HepG2 (cell line): ENCODE results near the gene FKBP10. TPM values are rescaled to one million over a fixed set of nuclear protein-coding genes. Genes with fewer than 3 reads are reported as not detected.

Source experiments
- ARID2 ChIP-seq: sonication (generic); formaldehyde crosslinking; IDR thresholded peaks from 2 replicates; pipeline ENCODE4 v1.8.1; 2022; ENCODE audit warnings: mild to moderate bottlenecking, missing genetic modification reagents, borderline replicate concordance
- ATRX ChIP-seq: sonication (generic); formaldehyde crosslinking; IDR thresholded peaks from 2 replicates; pipeline ENCODE4 v1.4.0; 2020; ENCODE audit warnings: missing genetic modification reagents, borderline replicate concordance
- CREB1 ChIP-seq, 2 experiments: fragments of 450-650 bp in 1 of 2; IDR thresholded peaks; 2 replicates each; pipeline ENCODE4 v1.6.1; 2016 to 2017; ENCODE audit warnings: control low read depth in 1 of 2, mild to moderate bottlenecking in 1 of 2, missing compliant biosample characterization in 1 of 2, missing genetic modification characterization in 1 of 2
- DMTF1 ChIP-seq: sonication (generic); formaldehyde crosslinking; IDR thresholded peaks from 2 replicates; pipeline ENCODE4 v1.4.0; 2020; ENCODE audit warnings: mild to moderate bottlenecking, missing genetic modification reagents
- ELK4 ChIP-seq: sonication (generic); formaldehyde crosslinking; IDR thresholded peaks from 2 replicates; pipeline ENCODE4 v1.9.0; 2021; ENCODE audit warnings: missing genetic modification reagents, borderline replicate concordance
- FOXO1 ChIP-seq: sonication (generic); formaldehyde crosslinking; IDR thresholded peaks from 2 replicates; pipeline ENCODE4 v1.4.0; 2020; ENCODE audit warnings: missing genetic modification reagents
- FOXO4 ChIP-seq: sonication (generic); formaldehyde crosslinking; conservative IDR thresholded peaks from 2 replicates; pipeline ENCODE4 v1.8.1; 2023; ENCODE audit warnings: missing genetic modification reagents
- FUBP1 ChIP-seq: sonication (generic); formaldehyde crosslinking; IDR thresholded peaks from 2 replicates; pipeline ENCODE4 v1.5.1; 2020; ENCODE audit warnings: missing genetic modification reagents, mild to moderate bottlenecking, borderline replicate concordance
- HOXD1 ChIP-seq: sonication (generic); formaldehyde crosslinking; IDR thresholded peaks from 2 replicates; pipeline ENCODE4 v1.5.0; 2020; ENCODE audit warnings: missing genetic modification reagents
- IRX3 ChIP-seq: sonication (generic); formaldehyde crosslinking; IDR thresholded peaks from 2 replicates; pipeline ENCODE4 v1.8.1; 2023; ENCODE audit warnings: mild to moderate bottlenecking, low read depth, missing genetic modification reagents, borderline replicate concordance
- MZF1 ChIP-seq: sonication (generic); formaldehyde crosslinking; IDR thresholded peaks from 2 replicates; pipeline ENCODE4 v1.8.1; 2023; ENCODE audit warnings: mild to moderate bottlenecking, missing genetic modification reagents, borderline replicate concordance
- TMF1 ChIP-seq: sonication (generic); formaldehyde crosslinking; IDR thresholded peaks from 2 replicates; pipeline ENCODE4 v1.8.1; 2022; ENCODE audit warnings: low read depth, missing genetic modification reagents
- ZNF83 ChIP-seq: sonication (generic); formaldehyde crosslinking; IDR thresholded peaks from 2 replicates; pipeline ENCODE4 v1.4.0; 2020; ENCODE audit warnings: missing genetic modification reagents, mild to moderate bottlenecking, borderline replicate concordance
- polyA plus RNA-seq, 8 experiments: library from polyadenylated mRNA; depleted of rRNA in 3 of 8; stranded (reverse) in 7 of 8; unstranded in 1 of 8; fragments of >200 nt; fragmentation: Illumina TruSeq in 4 of 8; extraction: Trizol in 4 of 8; gene quantifications; 2 replicates each; pipeline versions ENCODE4 v1.2.1 to v1.2.3, GENCODE V29; 2011 to 2016; ENCODE audit warnings: low read depth in 4 of 8, missing spikeins in 1 of 8, mixed read lengths in 1 of 8; ENCODE audit not compliant: insufficient read depth in 1 of 8
- total RNA-seq, 5 experiments: library from RNA; depleted of rRNA; stranded (reverse); fragments of >200 nt; fragmentation: Illumina TruSeq; extraction: Trizol; gene quantifications; 2 replicates each; pipeline ENCODE4 v1.2.3, GENCODE V29; 2016; ENCODE audit warnings: low read depth in 1 of 5
- TF ChIP-seq, protein P1 (sequence below): sonication (generic); formaldehyde crosslinking; IDR thresholded peaks from 2 replicates; pipeline ENCODE4 v1.5.0; 2020; ENCODE audit warnings: mild to moderate bottlenecking, missing genetic modification reagents
- TF ChIP-seq, protein P2 (sequence below): IDR thresholded peaks from 2 replicates; pipeline ENCODE4 v1.6.1; 2016; ENCODE audit warnings: missing compliant biosample characterization, missing genetic modification reagents, borderline replicate concordance
- TF ChIP-seq, protein P3 (sequence below): sonication (generic); formaldehyde crosslinking; IDR thresholded peaks from 2 replicates; pipeline ENCODE4 v1.5.0; 2020; ENCODE audit warnings: missing genetic modification reagents, mild to moderate bottlenecking, borderline replicate concordance

The FKBP10 gene
- total and polyA plus RNA-seq, 2 of the 13 experiments (the other 11 are each of a cell fraction or from before 2014, with no cell fraction given) = 149 to 573 TPM

GRCh38 chr17:41864498-41864835 lies 51.7 kb downstream of the FKBP10 start (continued):
- TF ChIP-seq FUBP1 (CRISPR knock-in tag) (no peak), FOXO1 (CRISPR knock-in tag) (no peak), ARID2 (CRISPR knock-in tag) (0 out of 2 replicates have a peak, but pooled peaks have one; percentile 55), TMF1 (no peak; the same call in 1 of the 2 replicates), MZF1 (CRISPR knock-in tag) (no peak), FOXO4 (CRISPR knock-in tag) (no peak), ELK4 (no peak), HOXD1 (CRISPR knock-in tag) (0 out of 2 replicates have a peak, but pooled peaks have one; percentile 37), ZNF83 (CRISPR knock-in tag) (no peak), ATRX (CRISPR knock-in tag) (no peak), IRX3 (CRISPR knock-in tag) (peak; percentile 18; the same call in 1 of the 2 replicates), CREB1 (IDR thresholded peaks at IDR 0.05) (no peak), CREB1 (CRISPR knock-in tag; IDR thresholded peaks at IDR 0.05) (no peak), DMTF1 (CRISPR knock-in tag) (no peak)
- TF ChIP-seq, protein P1, sequence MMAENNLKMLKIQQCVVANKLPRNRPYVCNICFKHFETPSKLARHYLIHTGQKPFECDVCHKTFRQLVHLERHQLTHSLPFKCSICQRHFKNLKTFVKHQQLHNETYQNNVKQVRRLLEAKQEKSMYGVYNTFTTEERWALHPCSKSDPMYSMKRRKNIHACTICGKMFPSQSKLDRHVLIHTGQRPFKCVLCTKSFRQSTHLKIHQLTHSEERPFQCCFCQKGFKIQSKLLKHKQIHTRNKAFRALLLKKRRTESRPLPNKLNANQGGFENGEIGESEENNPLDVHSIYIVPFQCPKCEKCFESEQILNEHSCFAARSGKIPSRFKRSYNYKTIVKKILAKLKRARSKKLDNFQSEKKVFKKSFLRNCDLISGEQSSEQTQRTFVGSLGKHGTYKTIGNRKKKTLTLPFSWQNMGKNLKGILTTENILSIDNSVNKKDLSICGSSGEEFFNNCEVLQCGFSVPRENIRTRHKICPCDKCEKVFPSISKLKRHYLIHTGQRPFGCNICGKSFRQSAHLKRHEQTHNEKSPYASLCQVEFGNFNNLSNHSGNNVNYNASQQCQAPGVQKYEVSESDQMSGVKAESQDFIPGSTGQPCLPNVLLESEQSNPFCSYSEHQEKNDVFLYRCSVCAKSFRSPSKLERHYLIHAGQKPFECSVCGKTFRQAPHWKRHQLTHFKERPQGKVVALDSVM (CRISPR knock-in tag) = no peak
- TF ChIP-seq, protein P2, sequence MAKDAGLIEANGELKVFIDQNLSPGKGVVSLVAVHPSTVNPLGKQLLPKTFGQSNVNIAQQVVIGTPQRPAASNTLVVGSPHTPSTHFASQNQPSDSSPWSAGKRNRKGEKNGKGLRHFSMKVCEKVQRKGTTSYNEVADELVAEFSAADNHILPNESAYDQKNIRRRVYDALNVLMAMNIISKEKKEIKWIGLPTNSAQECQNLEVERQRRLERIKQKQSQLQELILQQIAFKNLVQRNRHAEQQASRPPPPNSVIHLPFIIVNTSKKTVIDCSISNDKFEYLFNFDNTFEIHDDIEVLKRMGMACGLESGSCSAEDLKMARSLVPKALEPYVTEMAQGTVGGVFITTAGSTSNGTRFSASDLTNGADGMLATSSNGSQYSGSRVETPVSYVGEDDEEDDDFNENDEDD = no peak
- TF ChIP-seq, protein P3, sequence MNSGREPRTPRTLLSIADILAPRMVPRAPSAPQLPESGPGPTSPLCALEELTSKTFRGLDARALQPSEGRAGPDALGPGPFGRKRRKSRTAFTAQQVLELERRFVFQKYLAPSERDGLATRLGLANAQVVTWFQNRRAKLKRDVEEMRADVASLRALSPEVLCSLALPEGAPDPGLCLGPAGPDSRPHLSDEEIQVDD = no peak
